GM21381 (cell line): ENCODE results near the gene SPARCL1.
"Not testable (repeated sequence)": the region's sequence is repeated elsewhere in the genome, so short reads cannot be mapped to it uniquely, and the experiment has no call there.

Source experiments
- ATAC-seq: cut with Tn5 transposase; IDR thresholded peaks from one replicate; pipeline ENCODE4 v1.9.1; 2021; ENCODE audit warnings: mild to moderate bottlenecking, moderate library complexity; ENCODE audit not compliant: unreplicated experiment

Gene SPARCL1

DNA sequence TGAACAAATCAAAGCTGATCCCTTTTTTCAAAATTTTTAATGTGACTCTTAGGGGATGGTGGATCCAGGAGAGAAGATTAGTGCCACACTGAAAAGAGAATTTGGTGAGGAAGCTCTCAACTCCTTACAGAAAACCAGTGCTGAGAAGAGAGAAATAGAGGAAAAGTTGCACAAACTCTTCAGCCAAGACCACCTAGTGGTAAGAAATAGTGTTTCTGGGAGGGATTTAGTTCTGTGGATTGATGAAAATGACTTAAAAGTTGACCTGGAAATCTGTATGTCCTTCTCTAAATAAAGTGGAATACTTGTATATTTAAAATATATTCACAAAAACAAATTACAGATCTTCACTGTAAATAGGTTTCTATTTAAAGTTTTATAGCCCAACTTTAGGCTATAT, 77.6 kb downstream of the SPARCL1 start:
- ATAC-seq, result no peak

DNA sequence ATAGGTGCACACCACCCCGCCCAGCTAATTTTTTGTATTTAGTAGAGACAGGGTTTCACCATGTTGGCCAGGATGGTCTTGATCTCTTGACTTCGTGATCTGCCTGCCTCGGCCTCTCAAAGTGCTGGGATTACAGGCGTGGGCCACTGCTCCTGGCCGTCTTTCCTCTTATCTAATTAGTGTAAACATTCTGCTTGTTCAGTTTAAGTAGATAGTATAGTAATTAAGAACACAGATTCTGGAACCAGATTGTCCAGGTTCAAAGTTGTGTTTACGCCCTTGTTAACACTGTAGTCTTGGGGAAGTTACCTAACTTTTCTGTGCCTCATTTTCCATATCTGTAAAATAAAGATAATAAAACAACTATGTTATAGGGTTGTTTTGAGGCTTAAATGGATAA, 82.8 kb downstream of the SPARCL1 start:
- ATAC-seq, result not testable (repeated sequence)

- no peak for ATAC-seq
Observed at GRCh38 chr4:87445964-87446363, 83.2 kb downstream of the SPARCL1 start.

GRCh38 chr4:87444741-87445140, 84.4 kb downstream of the SPARCL1 start:
- ATAC-seq, result no peak

DNA sequence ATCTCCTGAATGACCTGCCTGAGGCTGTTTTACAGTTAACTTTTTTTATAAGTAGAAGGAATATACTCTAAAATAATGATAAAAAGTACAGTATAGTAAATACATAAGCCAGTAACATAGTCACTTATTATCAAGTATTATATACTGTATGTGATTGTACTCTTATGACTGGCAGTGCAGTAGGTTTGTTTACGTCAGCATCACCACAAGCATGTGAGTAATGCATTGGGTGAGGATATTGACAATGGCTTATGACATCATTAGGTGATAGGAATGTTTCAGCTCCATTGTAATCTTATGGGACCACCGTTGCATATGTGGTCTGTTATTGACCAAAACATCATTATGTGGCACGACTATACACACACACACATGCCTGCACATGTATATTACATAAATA, 86.3 kb downstream of the SPARCL1 start:
- no peak for ATAC-seq

DNA sequence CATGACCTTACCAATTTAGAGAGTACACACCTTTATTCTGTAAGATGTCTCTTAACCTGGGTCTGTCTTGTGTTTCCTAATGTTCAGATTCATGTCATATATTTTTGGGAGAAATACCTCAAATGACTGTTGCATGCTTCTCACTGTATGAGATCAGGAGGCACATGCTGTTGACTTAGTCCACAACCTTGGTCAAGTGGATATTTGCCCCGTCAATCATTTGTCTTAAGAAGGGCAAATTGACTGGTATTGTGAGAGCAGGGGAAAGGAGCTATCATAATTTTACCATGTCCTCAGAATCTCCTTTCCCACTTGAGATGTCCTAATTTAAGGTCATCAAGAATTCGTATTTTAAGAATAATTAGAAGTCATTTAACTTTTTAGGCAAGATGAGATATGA, 95.8 kb downstream of the SPARCL1 start:
- ATAC-seq, result no peak

- ATAC-seq, result no peak
Observed at GRCh38 chr4:87430038-87430437, 99.1 kb downstream of the SPARCL1 start.

DNA sequence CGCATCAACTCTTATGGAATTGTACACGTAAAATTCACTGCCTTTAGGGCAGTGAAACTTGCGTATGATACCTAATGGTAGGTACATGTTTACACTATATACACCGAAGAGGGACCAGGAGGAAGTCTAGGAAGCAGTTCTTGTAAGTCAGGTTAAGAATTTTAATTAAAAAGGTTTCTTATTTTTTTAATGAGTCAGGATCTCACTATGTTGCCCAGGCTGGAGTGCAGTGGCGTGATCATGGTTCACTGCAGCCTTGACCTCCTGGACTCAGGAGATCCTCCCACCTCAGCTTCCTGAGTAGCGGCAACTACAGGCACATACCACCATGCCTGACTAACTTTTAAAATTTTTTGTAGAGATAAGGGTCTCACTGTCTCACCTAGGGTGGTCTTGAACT, 100.2 kb downstream of the SPARCL1 start:
- ATAC-seq, result no peak

DNA sequence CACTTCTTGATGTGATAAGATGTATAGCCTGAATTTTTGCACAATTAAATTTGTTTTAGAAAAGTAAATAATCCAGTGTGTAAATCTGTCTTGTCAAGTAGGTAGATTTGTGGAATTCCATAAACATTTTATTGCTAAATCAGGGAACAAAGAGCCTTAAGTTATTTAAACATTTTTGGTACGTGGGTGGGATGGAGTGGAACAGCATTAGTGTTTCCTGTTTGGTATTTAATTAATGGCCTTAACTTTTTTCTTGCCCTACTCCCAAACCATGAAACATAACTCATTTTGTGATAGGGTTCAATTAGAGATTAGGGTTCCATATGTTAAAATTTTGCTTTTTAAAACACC, 101.7 kb downstream of the SPARCL1 start:
- no peak for ATAC-seq

- no peak for ATAC-seq
Observed at GRCh38 chr4:87426865-87427517, 102.2 kb downstream of the SPARCL1 start.

DNA sequence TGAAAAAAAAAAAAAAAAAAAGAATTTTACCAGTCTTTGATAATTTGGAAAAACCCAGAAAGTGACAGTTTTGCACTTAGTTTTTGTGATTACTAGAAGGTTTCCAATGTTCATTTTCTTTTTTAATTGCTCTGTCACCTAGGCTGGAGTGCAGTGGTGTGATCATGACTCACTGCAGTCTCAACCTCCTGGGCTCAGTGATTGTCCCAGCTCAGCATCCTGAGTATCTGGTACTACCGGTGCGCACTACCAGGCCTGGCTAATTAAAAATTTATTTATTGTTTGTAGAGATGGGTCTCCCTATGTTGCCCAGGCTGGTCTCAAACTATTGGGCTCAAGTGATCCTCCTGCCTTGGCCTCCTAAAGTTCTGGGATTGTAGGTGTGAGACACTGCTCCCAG, 103.5 kb downstream of the SPARCL1 start:
- no peak for ATAC-seq

DNA sequence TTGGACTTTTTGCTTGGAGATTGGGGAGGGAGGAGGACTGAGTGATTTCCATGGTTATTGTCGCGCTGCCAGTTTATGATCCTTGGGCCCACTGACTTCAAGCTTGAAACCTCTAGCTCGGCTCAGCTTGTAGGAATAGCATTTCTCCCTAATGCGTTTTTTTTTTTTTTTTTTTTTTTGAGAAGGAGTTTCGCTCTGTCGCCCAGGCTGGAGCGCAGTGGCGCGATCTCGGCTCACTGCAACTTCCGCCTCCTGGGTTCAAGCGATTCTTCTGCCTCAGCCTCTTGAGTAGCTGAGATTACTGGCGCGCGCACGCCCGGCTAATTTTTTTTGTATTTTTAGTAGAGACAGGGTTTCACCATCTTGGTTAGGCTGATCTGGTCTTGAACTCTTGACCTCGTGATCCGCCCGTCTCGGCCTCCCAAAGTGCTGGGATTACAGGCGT, 105.1 kb downstream of the SPARCL1 start:
- ATAC-seq, result not testable (repeated sequence)
